GM23338 (cell line): ENCODE results near the gene ASTL. TPM values are rescaled to one million over a fixed set of nuclear protein-coding genes. Genes with fewer than 3 reads are reported as not detected.

Experiments
- ATAC-seq: fragments of 200-7000 bp; cut with Tn5 transposase; 3 replicates; pipeline ENCODE4 v1.9.1; 2020
- DNase-seq: peaks from one replicate; pipeline ENCODE4 v3.0.0-alpha.2; 2015; ENCODE audit warnings: low spot score
- H2AFZ ChIP-seq: fragments of 200-600 bp; sonication (generic); 2 replicates; pipeline ENCODE4 v1.8.0; 2016; ENCODE audit warnings: antibody characterized with exemption, mild to moderate bottlenecking, moderate library complexity
- H3F3A ChIP-seq: fragments of 200-600 bp; sonication (generic); replicated peaks from 2 replicates; pipeline ENCODE4 v1.8.0; 2017; ENCODE audit warnings: antibody characterized with exemption, mixed run types, low read depth
- H3K27ac ChIP-seq: fragments of 200-600 bp; sonication (generic); 2 replicates; pipeline ENCODE4 v1.6.1; 2016; ENCODE audit warnings: low read depth
- H3K27me3 ChIP-seq: fragments of 200-600 bp; sonication (generic); 2 replicates; pipeline ENCODE4 v1.8.0; 2016; ENCODE audit warnings: mild to moderate bottlenecking, mixed run types, moderate library complexity; ENCODE audit not compliant: insufficient read depth
- H3K36me3 ChIP-seq: fragments of 200-600 bp; sonication (generic); 2 replicates; pipeline ENCODE4 v1.8.0; 2016; ENCODE audit warnings: mild to moderate bottlenecking; ENCODE audit not compliant: insufficient read depth
- H3K4me1 ChIP-seq: fragments of 200-600 bp; sonication (generic); 2 replicates; pipeline ENCODE4 v1.8.0; 2016; ENCODE audit warnings: mild to moderate bottlenecking, moderate library complexity; ENCODE audit not compliant: insufficient read depth
- H3K4me2 ChIP-seq: fragments of 200-600 bp; sonication (generic); 2 replicates; pipeline ENCODE4 v1.7.1; 2017; ENCODE audit warnings: mixed run types
- H3K4me3 ChIP-seq: fragments of 200-600 bp; sonication (generic); 2 replicates; pipeline ENCODE4 v1.6.1; 2016; ENCODE audit warnings: mixed run types
- H3K79me2 ChIP-seq: fragments of 200-600 bp; sonication (generic); replicated peaks from 2 replicates; pipeline ENCODE4 v1.8.0; 2017; ENCODE audit warnings: mild to moderate bottlenecking; ENCODE audit not compliant: insufficient read depth
- H3K9me2 ChIP-seq: fragments of 200-600 bp; sonication (generic); 2 replicates; pipeline ENCODE4 v1.8.0; 2017; ENCODE audit not compliant: insufficient read depth
- H4K20me1 ChIP-seq: fragments of 200-600 bp; sonication (generic); replicated peaks from 2 replicates; pipeline ENCODE4 v1.8.0; 2017; ENCODE audit warnings: mild to moderate bottlenecking; ENCODE audit not compliant: insufficient read depth
- H3K27ac Mint-ChIP-seq: 2 replicates; pipeline ENCODE4 v1.8.0; 2020; ENCODE audit warnings: inconsistent platforms, mild to moderate bottlenecking, moderate library complexity, mixed read lengths
- H3K27me3 Mint-ChIP-seq: 3 replicates; pipeline ENCODE4 v1.8.0; 2022; ENCODE audit warnings: low read depth, mild to moderate bottlenecking, moderate library complexity, mixed read lengths, inconsistent platforms; ENCODE audit not compliant: insufficient read depth, poor library complexity
- H3K36me3 Mint-ChIP-seq: 3 replicates; pipeline ENCODE4 v1.8.0; 2021; ENCODE audit warnings: low read depth, mild to moderate bottlenecking, inconsistent platforms, moderate library complexity, mixed read lengths
- H3K4me1 Mint-ChIP-seq: 3 replicates; pipeline ENCODE4 v1.8.0; 2020; ENCODE audit warnings: mild to moderate bottlenecking, inconsistent platforms, mixed read lengths
- H3K4me3 Mint-ChIP-seq: 3 replicates; pipeline ENCODE4 v1.8.0; 2021; ENCODE audit warnings: moderate library complexity, mild to moderate bottlenecking, inconsistent platforms, mixed read lengths
- H3K9me3 Mint-ChIP-seq: 3 replicates; pipeline ENCODE4 v1.8.0; 2020; ENCODE audit warnings: moderate library complexity, mild to moderate bottlenecking, inconsistent platforms, mixed read lengths
- CREB1 ChIP-seq: fragments of 250-450 bp; sonication (Bioruptor Pico); IDR thresholded peaks from 2 replicates; pipeline ENCODE4 v1.5.0; 2020; ENCODE audit warnings: low read depth, mild to moderate bottlenecking, moderate library complexity
- CTCF ChIP-seq, 2 experiments: fragments of 200-600 bp in 1 of 2; sonication (generic) in 1 of 2; conservative IDR thresholded peaks; 2 replicates each; pipeline versions ENCODE4 v1.5.1 to v1.6.1; 2016 to 2017; ENCODE audit warnings: antibody characterized with exemption in 2 of 2, low read depth in 2 of 2, mild to moderate bottlenecking in 2 of 2, moderate library complexity in 1 of 2
- ETS1 ChIP-seq: IDR thresholded peaks from 2 replicates; pipeline ENCODE4 v1.6.1; 2016; ENCODE audit warnings: antibody characterized with exemption
- EZH2 ChIP-seq: fragments of 200-600 bp; sonication (generic); IDR thresholded peaks from one replicate; pipeline ENCODE4 v1.8.0; 2017; ENCODE audit warnings: antibody characterized with exemption, mild to moderate bottlenecking, low read depth; ENCODE audit not compliant: unreplicated experiment
- EZH2phosphoT487 ChIP-seq: fragments of 200-600 bp; sonication (generic); IDR thresholded peaks from one replicate; pipeline ENCODE4 v1.8.1; 2018; ENCODE audit warnings: antibody characterized with exemption; ENCODE audit not compliant: unreplicated experiment
- JUNB ChIP-seq: IDR thresholded peaks from one replicate; pipeline ENCODE4 v1.6.1; 2016; ENCODE audit warnings: antibody characterized with exemption; ENCODE audit not compliant: unreplicated experiment
- POLR2AphosphoS5 ChIP-seq: IDR thresholded peaks from 2 replicates; pipeline ENCODE4 v1.6.1; 2016; ENCODE audit warnings: antibody characterized with exemption, low read depth
- STAT1 ChIP-seq: IDR thresholded peaks from one replicate; pipeline ENCODE4 v1.6.1; 2016; ENCODE audit warnings: antibody characterized with exemption; ENCODE audit not compliant: unreplicated experiment
- ZNF114 ChIP-seq: fragments of 250-450 bp; sonication (Bioruptor Pico); IDR thresholded peaks from 2 replicates; pipeline ENCODE4 v1.5.0; 2020; ENCODE audit warnings: mild to moderate bottlenecking, moderate library complexity
- ZNF462 ChIP-seq: fragments of 250-450 bp; sonication (Bioruptor Pico); IDR thresholded peaks from 2 replicates; pipeline ENCODE4 v1.5.0; 2020; ENCODE audit warnings: mild to moderate bottlenecking, moderate library complexity
- polyA plus RNA-seq: library from polyadenylated mRNA; unstranded; fragments of >200 nt; fragmentation: Nextera tagmentation; extraction: Ambion mirVana; gene quantifications from 2 replicates; pipeline ENCODE4 v1.2.1, GENCODE V29; 2016
- total RNA-seq: library from RNA; depleted of rRNA; stranded (reverse); fragments of >200 nt; shearing (Covaris generic); gene quantifications from 2 replicates; pipeline ENCODE4 v1.2.3, GENCODE V29; 2014

ASTL gene
- total and polyA plus RNA-seq, 2 experiments from 2014 or later, result 0.23 TPM; not detected in 1

GRCh38 chr2:96106991-96107707 is 31.2 kb downstream of the ASTL start:
- Histone ChIP-seq H2AFZ (no peak overlapping the region), H3K4me1 (peaks cover 20% of the 10 kb centered on the region), H3K4me3 (no peak overlapping the region), H3K27me3 (no peaks in the 10 kb centered on the region), H3K9me2 (no peaks in the 10 kb centered on the region), H3K4me2 (no peak overlapping the region), H4K20me1 (no peaks in the 10 kb centered on the region), H3F3A (no peaks in the 10 kb centered on the region), H3K36me3 (no peaks in the 10 kb centered on the region), H3K79me2 (no peaks in the 10 kb centered on the region), H3K27ac (no peak overlapping the region)
- TF ChIP-seq POLR2AphosphoS5, result no peak
- no peak for TF ChIP-seq ETS1
- no peak for TF ChIP-seq EZH2phosphoT487
- TF ChIP-seq JUNB, result no peak
- H3K9me3 Mint-ChIP-seq, result peaks cover 8% of the 10 kb centered on the region
- peaks cover 5% of the 10 kb centered on the region; the same call in 2 of the 3 replicates for H3K36me3 Mint-ChIP-seq
- H3K4me1 Mint-ChIP-seq, result peaks cover 30% of the 10 kb centered on the region
- ATAC-seq (no peak), DNase-seq (no peak)
- H3K4me3 Mint-ChIP-seq, result no peak overlapping the region
- no peak overlapping the region for H3K27ac Mint-ChIP-seq
- H3K27me3 Mint-ChIP-seq, result peaks cover 16% of the 10 kb centered on the region

GRCh38 chr2:96105994-96106715 is 32.1 kb downstream of the ASTL start:
- no peaks in the 10 kb centered on the region for H3K9me2 ChIP-seq
- DNase-seq (no peak), ATAC-seq (no peak)
- Mint-ChIP-seq H3K27ac (no peak overlapping the region), H3K4me1 (peaks cover 32% of the 10 kb centered on the region), H3K4me3 (no peak overlapping the region), H3K36me3 (peaks cover 5% of the 10 kb centered on the region; the same call in 2 of the 3 replicates), H3K27me3 (peaks cover 14% of the 10 kb centered on the region), H3K9me3 (peaks cover 8% of the 10 kb centered on the region)
- H3K4me2 ChIP-seq, result no peak overlapping the region
- no peaks in the 10 kb centered on the region for H3K27me3 ChIP-seq
- H3K4me1 ChIP-seq, result peaks cover 20% of the 10 kb centered on the region
- H3F3A ChIP-seq, result no peaks in the 10 kb centered on the region
- no peaks in the 10 kb centered on the region for H3K79me2 ChIP-seq
- H3K4me3 ChIP-seq, result no peak overlapping the region
- no peak overlapping the region for H3K27ac ChIP-seq
- H2AFZ ChIP-seq, result no peak overlapping the region
- H3K36me3 ChIP-seq, result no peaks in the 10 kb centered on the region
- H4K20me1 ChIP-seq, result no peaks in the 10 kb centered on the region
- no peak for TF ChIP-seq STAT1
- TF ChIP-seq EZH2phosphoT487, result no peak
- TF ChIP-seq CREB1 (CRISPR knock-in tag), result no peak
- no peak for TF ChIP-seq EZH2
- no peak for TF ChIP-seq ETS1
- no peak for TF ChIP-seq CTCF (conservative IDR thresholded peaks at IDR 0.05; ENCODE audit: low read depth in 2 of 2)
- no peak for TF ChIP-seq ZNF462 (CRISPR knock-in tag)
- TF ChIP-seq ZNF114 (CRISPR knock-in tag), result no peak
